Choroid plexus epithelial cell (primary cell): ENCODE data around the gene COPRS.
A peak's percentile ranks its signal among the peaks of the same experiment; 100 is the strongest.

Source experiments
- DNase-seq: peaks from one replicate; pipeline ENCODE4 v3.0.0-alpha.2; 2010; ENCODE audit warnings: low read depth
- H3K4me3 ChIP-seq: 2 replicates; pipeline ENCODE4 v1.5.1; 2011; ENCODE audit warnings: low read depth, mild to moderate bottlenecking, control low read depth, low read length, moderate library complexity
- CTCF ChIP-seq: conservative IDR thresholded peaks from 2 replicates; pipeline ENCODE4 v1.5.1; 2011; ENCODE audit warnings: low read depth, mild to moderate bottlenecking, control low read depth, inconsistent platforms, low read length, moderate library complexity

COPRS gene

GRCh38 chr17:31869797-31870568, 10.9 kb upstream of the COPRS start:
- TF ChIP-seq CTCF = no peak
- no peak overlapping the region for H3K4me3 ChIP-seq
- no peak for DNase-seq

- peak; percentile 31 for DNase-seq
- no peak for TF ChIP-seq CTCF
- no peak overlapping the region for H3K4me3 ChIP-seq
Measured at GRCh38 chr17:31869031-31869430, 10.0 kb upstream of the COPRS start.

GRCh38 chr17:31859487-31860008, 504 bp upstream of the COPRS start:
- H3K4me3 ChIP-seq = peak overlapping the region; percentile 52
- no peak for DNase-seq
- TF ChIP-seq CTCF = no peak

- TF ChIP-seq CTCF = no peak
- peak; percentile 29 for DNase-seq
- peak overlapping the region; percentile 70 for H3K4me3 ChIP-seq
Measured at GRCh38 chr17:31857920-31858641, 963 bp downstream of the COPRS start.

- no peak for TF ChIP-seq CTCF
- no peak for DNase-seq
- H3K4me3 ChIP-seq = no peak overlapping the region
Measured at GRCh38 chr17:31856750-31857149, 2.3 kb downstream of the COPRS start.

GRCh38 chr17:31854672-31855071, 4.4 kb downstream of the COPRS start:
- no peak overlapping the region for H3K4me3 ChIP-seq
- peak; percentile 6 for DNase-seq
- TF ChIP-seq CTCF = no peak
